K562 (cell line): Measurements from ENCODE around the gene SCIN. TPM values are rescaled to one million over a fixed set of nuclear protein-coding genes. Genes with fewer than 3 reads are reported as not detected.

Experiments
- ATAC-seq: fragments of 200-7000 bp; cut with Tn5 transposase; 3 replicates; pipeline ENCODE4 v1.9.1; 2020; ENCODE audit warnings: moderate library complexity
- BruUV-seq: library from RNA; stranded (reverse); fragments of 400-500 nt; replicated peaks from 2 replicates; lab custom pipeline; 2021; lab: Mats Ljungman, UMichigan
- CTCF ChIA-PET: fragments of 300-600 bp; formaldehyde crosslinking; extraction: SDS; loops from one replicate; lab custom pipeline; 2021; ENCODE audit warnings: low intra/inter-chr PET ratio; lab: Yijun Ruan, JAX
- POLR2A ChIA-PET: fragments of 300-600, 350-650 bp; sonication (Branson Sonifier 250); formaldehyde crosslinking; extraction: SDS; loops from one replicate; lab custom pipeline; 2021; ENCODE audit warnings: antibody characterized with exemption, inconsistent platforms; lab: Yijun Ruan, JAX
- DNase-seq, 4 experiments: peaks; one replicate each; pipeline versions ENCODE4 v3.0.0 to v3.0.0-alpha.2; 2011 to 2018; ENCODE audit warnings: low spot score in 3 of 4, mixed read lengths in 3 of 4; ENCODE audit errors: extremely low read depth in 1 of 4
- FAIRE-seq: peaks from 2 replicates; lab custom pipeline; 2011; peaks lifted over from hg19 to GRCh38; lab: Jason Lieb, UNC
- H2AFZ ChIP-seq: 2 replicates; pipeline ENCODE4 v1.6.0; 2011; ENCODE audit warnings: low read depth, low read length, control low read depth, inconsistent platforms
- H3K27ac ChIP-seq: fragments of 200-600 bp; 3 replicates; pipeline ENCODE4 v1.8.0; 2011; ENCODE audit warnings: low read depth, mild to moderate bottlenecking, control low read depth, inconsistent platforms, low read length, moderate library complexity, mixed read lengths; ENCODE audit errors: extremely low read depth
- H3K27me3 ChIP-seq, 2 experiments: fragments of 300-600 bp in 1 of 2; 2 replicates in 1 of 2; 3 replicates in 1 of 2; pipeline versions ENCODE4 v1.6.0 to v1.8.0; 2011; ENCODE audit warnings: inconsistent platforms in 2 of 2, low read length in 2 of 2, mild to moderate bottlenecking in 1 of 2, mixed read lengths in 1 of 2, moderate library complexity in 1 of 2; ENCODE audit not compliant: control insufficient read depth in 2 of 2, insufficient read depth in 2 of 2
- H3K36me3 ChIP-seq: fragments of 300-600 bp; 3 replicates; pipeline ENCODE4 v1.8.0; 2011; ENCODE audit warnings: mild to moderate bottlenecking, low read length, inconsistent platforms; ENCODE audit not compliant: control insufficient read depth, insufficient read depth
- H3K4me1 ChIP-seq, 2 experiments: fragments of 200-600 bp in 1 of 2; replicated peaks in 1 of 2; 2 replicates in 1 of 2; 3 replicates in 1 of 2; pipeline versions ENCODE4 v1.5.1 to v1.8.0; 2011; ENCODE audit warnings: inconsistent platforms in 2 of 2, low read length in 2 of 2, mild to moderate bottlenecking in 1 of 2, mixed read lengths in 1 of 2, moderate library complexity in 1 of 2; ENCODE audit not compliant: control insufficient read depth in 2 of 2, insufficient read depth in 2 of 2
- H3K4me2 ChIP-seq: 2 replicates; pipeline ENCODE4 v1.6.1; 2011; ENCODE audit warnings: low read length, control low read depth, inconsistent platforms, mixed read lengths; ENCODE audit not compliant: insufficient read depth
- H3K4me3 ChIP-seq: fragments of 200-600 bp; sonication (generic), shearing (Covaris generic); 2 replicates; pipeline ENCODE4 v1.5.1; 2016; ENCODE audit warnings: control low read depth, inconsistent platforms
- H3K79me2 ChIP-seq: fragments of 200-600 bp; 3 replicates; pipeline ENCODE4 v1.8.0; 2011; ENCODE audit warnings: low read length, inconsistent platforms; ENCODE audit not compliant: control insufficient read depth, insufficient read depth
- H3K9ac ChIP-seq, 2 experiments: 2 replicates each; pipeline versions ENCODE4 v1.6.0 to v1.6.1; 2011; ENCODE audit warnings: low read depth in 2 of 2, low read length in 2 of 2, control low read depth in 1 of 2, inconsistent platforms in 1 of 2, mild to moderate bottlenecking in 1 of 2, mixed read lengths in 1 of 2; ENCODE audit not compliant: insufficient read depth in 1 of 2
- H3K9me1 ChIP-seq: one replicate; pipeline ENCODE4 v1.6.0; 2011; ENCODE audit warnings: inconsistent platforms, mild to moderate bottlenecking, low read length, moderate library complexity; ENCODE audit not compliant: control insufficient read depth, insufficient read depth
- H3K9me3 ChIP-seq: replicated peaks from 2 replicates; pipeline ENCODE4 v1.5.1; 2011; ENCODE audit warnings: low read depth, low read length, inconsistent platforms; ENCODE audit not compliant: control insufficient read depth, insufficient read depth
- H4K20me1 ChIP-seq: replicated peaks from 2 replicates; pipeline ENCODE4 v1.6.1; 2011; ENCODE audit warnings: low read length, inconsistent platforms, mixed read lengths; ENCODE audit not compliant: control insufficient read depth, insufficient read depth
- CEBPG ChIP-seq, 3 experiments: fragments of 200-800 bp in 1 of 3; sonication (Bioruptor generic) in 1 of 3; sonication (generic) in 1 of 3; formaldehyde crosslinking in 1 of 3; IDR thresholded peaks in 2 of 3; conservative IDR thresholded peaks in 1 of 3; 2 replicates each; pipeline versions ENCODE4 v1.6.1 to v1.8.0; 2016 to 2022; ENCODE audit warnings: missing compliant biosample characterization in 2 of 3, missing genetic modification characterization in 2 of 3, mild to moderate bottlenecking in 1 of 3, missing genetic modification reagents in 1 of 3
- HDAC3 ChIP-seq: fragments of 450-650 bp; IDR thresholded peaks from 2 replicates; pipeline ENCODE4 v1.6.1; 2018; ENCODE audit warnings: borderline replicate concordance, mild to moderate bottlenecking, moderate library complexity; ENCODE audit not compliant: partially characterized antibody
- KLF10 ChIP-seq: fragments of 250-450 bp; sonication (Bioruptor Pico); IDR thresholded peaks from 2 replicates; pipeline ENCODE4 v1.6.1; 2021; ENCODE audit warnings: matching md5 sums
- PHF8 ChIP-seq: fragments of 200-600 bp; sonication (generic); IDR thresholded peaks from 2 replicates; pipeline ENCODE4 v1.6.1; 2012; ENCODE audit warnings: mixed run types, mild to moderate bottlenecking, inconsistent platforms, low read length, moderate library complexity, borderline replicate concordance
- TCF7L2 ChIP-seq: fragments of 150-350 bp; IDR thresholded peaks from 2 replicates; pipeline ENCODE4 v1.6.1; 2016; ENCODE audit warnings: low read depth, mild to moderate bottlenecking, low read length, moderate library complexity
- THRB ChIP-seq: fragments of 450-650 bp; formaldehyde crosslinking; conservative IDR thresholded peaks from 2 replicates; pipeline ENCODE4 v1.4.0; 2022; ENCODE audit warnings: mild to moderate bottlenecking, missing genetic modification characterization
- WGBS: fragments of 100-300 bp; shearing (Covaris generic); methylation state at CpG from one replicate; pipeline ENCODE4 v1.1.6; 2016; ENCODE audit warnings: low coverage, mixed read lengths; ENCODE audit not compliant: insufficient coverage; ENCODE audit errors: missing lambda C conversion rate; 5-methylcytosine and 5-hydroxymethylcytosine counted together
- in situ Hi-C: fragments of 300-500 bp; cut with MboI; formaldehyde crosslinking; loops from 4 replicates; pipeline ENCODE4 v1.15.0; 2018; ENCODE audit warnings: inconsistent platforms, mixed read lengths
- intact Hi-C: fragments of 100-400 bp; cut with micrococcal nuclease; formaldehyde crosslinking; loops from 2 replicates; pipeline ENCODE4 v1.14.2; 2022
- polyA plus RNA-seq, 8 experiments: library from polyadenylated mRNA; depleted of rRNA in 4 of 8; stranded (reverse) in 5 of 8; unstranded in 3 of 8; fragments of >200 nt; fragmentation: Nextera tagmentation in 2 of 8; fragmentation: Illumina TruSeq in 1 of 8; extraction: Ambion mirVana in 2 of 8; extraction: Trizol in 1 of 8; gene quantifications; 2 replicates each; pipeline versions ENCODE4 v1.2.1 to v1.2.3, GENCODE V29; 2011 to 2014; ENCODE audit warnings: inconsistent platforms in 1 of 8, missing spikeins in 1 of 8
- total RNA-seq, 7 experiments: library from RNA; depleted of rRNA in 6 of 7; stranded (reverse); fragments of >200 nt in 6 of 7; fragmentation: Illumina TruSeq in 2 of 7; extraction: Trizol in 2 of 7; gene quantifications; 2 replicates each; pipeline versions ENCODE4 v1.2.1 to v1.2.3, GENCODE V29; 2011 to 2021; ENCODE audit warnings: low replicate concordance in 1 of 7

SCIN gene
- total and polyA plus RNA-seq, 9 of the 15 experiments (the other 6 are each of a cell fraction or from before 2014, with no cell fraction given), result 0.67 to 18.2 (median 10.6) TPM

DNA sequence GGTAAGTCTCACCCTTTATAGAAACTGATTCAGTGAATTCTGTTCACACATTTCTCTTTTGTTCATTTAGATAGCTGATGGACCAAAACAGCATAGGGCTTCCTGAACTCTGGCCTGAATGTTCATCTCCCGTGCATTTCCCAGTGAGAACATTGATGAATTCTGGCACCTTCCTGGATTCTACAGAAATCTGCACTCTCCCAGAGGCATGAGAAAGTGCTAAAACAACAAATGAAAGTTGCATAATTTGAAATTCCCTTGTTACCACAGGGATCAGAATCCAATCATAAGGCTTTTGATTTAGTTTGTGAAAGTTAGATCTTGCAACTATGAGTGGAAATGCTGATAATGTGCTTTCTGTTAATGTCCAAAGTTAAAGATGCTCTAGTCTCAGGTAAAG is 29.7 kb upstream of the SCIN start:
- in situ Hi-C loops, result no loop called here
- ChIA-PET POLR2A (no interaction called here), CTCF (no interaction called here)
- Histone ChIP-seq H3K9ac (no peak overlapping the region), H3K36me3 (no peaks in the 10 kb centered on the region), H2AFZ (no peak overlapping the region), H3K4me2 (no peak overlapping the region), H4K20me1 (no peaks in the 10 kb centered on the region), H3K27me3 (no peaks in the 10 kb centered on the region), H3K79me2 (no peaks in the 10 kb centered on the region), H3K27ac (no peak overlapping the region), H3K4me1 (no peaks in the 10 kb centered on the region), H3K9me3 (peaks cover 1% of the 10 kb centered on the region; the same call in 1 of the 2 replicates), H3K9me1 (no peaks in the 10 kb centered on the region), H3K4me3 (no peak overlapping the region)
- no peak for DNase-seq
- WGBS, result 20% methylated on average over 1 of the region's 1 CpG
- no peak for TF ChIP-seq KLF10 (CRISPR knock-in tag)
- TF ChIP-seq CEBPG (CRISPR knock-in tag; IDR thresholded peaks at IDR 0.05), result no peak
- no peak for TF ChIP-seq CEBPG (tag; conservative IDR thresholded peaks at IDR 0.05 in 1 of 2, IDR thresholded peaks at IDR 0.05 in 1 of 2)
- TF ChIP-seq TCF7L2, result no peak
- FAIRE-seq, result no peak
- intact Hi-C loops, result no loop called here
- no peak for ATAC-seq
- no TSS peak for BruUV-seq

DNA sequence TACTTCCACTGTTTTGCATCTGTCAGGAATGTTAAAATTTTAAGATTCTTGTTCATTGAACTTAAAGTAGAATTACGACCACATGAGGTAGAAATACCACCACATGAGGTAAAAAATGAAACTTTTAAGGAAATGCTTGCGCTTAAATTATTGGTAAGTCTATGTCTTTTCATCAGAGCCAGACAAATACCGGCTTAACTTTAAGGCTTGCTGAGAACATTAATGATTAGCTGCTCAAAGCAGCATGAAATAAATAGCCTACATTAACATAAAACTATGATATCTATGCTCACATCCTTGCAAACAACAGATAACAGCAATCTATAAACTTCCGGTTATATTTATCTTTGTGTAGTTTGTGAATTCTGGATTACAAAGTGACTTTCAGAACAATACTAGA is 26.9 kb upstream of the SCIN start:
- BruUV-seq, result no TSS peak
- no peak overlapping the region for H2AFZ ChIP-seq
- H3K4me3 ChIP-seq, result no peak overlapping the region
- H3K36me3 ChIP-seq, result no peaks in the 10 kb centered on the region
- TF ChIP-seq PHF8, result no peak
- TF ChIP-seq THRB (CRISPR knock-in tag), result no peak
- no peak for TF ChIP-seq HDAC3
- no peaks in the 10 kb centered on the region for H3K79me2 ChIP-seq
- DNase-seq, result no peak
- no peak for FAIRE-seq
- H3K27me3 ChIP-seq, result no peaks in the 10 kb centered on the region
- H3K4me1 ChIP-seq, result no peaks in the 10 kb centered on the region
- ATAC-seq, result no peak
- no peak overlapping the region for H3K27ac ChIP-seq
- intact Hi-C loops, result no loop called here
- 18% methylated on average over 4 of the region's 4 CpGs for WGBS
- ChIA-PET POLR2A (interaction anchor here (0.5 to 1.0 kb wide), 2 partner anchors 24 to 42 kb away, joined by 3 read pairs; no protein-coding TSS in a partner anchor), CTCF (no interaction called here)
- H3K9me1 ChIP-seq, result no peaks in the 10 kb centered on the region
- in situ Hi-C loops, result no loop called here
- H3K4me2 ChIP-seq, result no peak overlapping the region
- no peaks in the 10 kb centered on the region for H4K20me1 ChIP-seq
- no peaks in the 10 kb centered on the region for H3K9me3 ChIP-seq
- H3K9ac ChIP-seq, result no peak overlapping the region
